Measurements from ENCODE around the gene GSTT2.
"Not testable (repeated sequence)": the region's sequence is repeated elsewhere in the genome, so short reads cannot be mapped to it uniquely, and the experiment has no call there.

GSTT2 gene

DNA sequence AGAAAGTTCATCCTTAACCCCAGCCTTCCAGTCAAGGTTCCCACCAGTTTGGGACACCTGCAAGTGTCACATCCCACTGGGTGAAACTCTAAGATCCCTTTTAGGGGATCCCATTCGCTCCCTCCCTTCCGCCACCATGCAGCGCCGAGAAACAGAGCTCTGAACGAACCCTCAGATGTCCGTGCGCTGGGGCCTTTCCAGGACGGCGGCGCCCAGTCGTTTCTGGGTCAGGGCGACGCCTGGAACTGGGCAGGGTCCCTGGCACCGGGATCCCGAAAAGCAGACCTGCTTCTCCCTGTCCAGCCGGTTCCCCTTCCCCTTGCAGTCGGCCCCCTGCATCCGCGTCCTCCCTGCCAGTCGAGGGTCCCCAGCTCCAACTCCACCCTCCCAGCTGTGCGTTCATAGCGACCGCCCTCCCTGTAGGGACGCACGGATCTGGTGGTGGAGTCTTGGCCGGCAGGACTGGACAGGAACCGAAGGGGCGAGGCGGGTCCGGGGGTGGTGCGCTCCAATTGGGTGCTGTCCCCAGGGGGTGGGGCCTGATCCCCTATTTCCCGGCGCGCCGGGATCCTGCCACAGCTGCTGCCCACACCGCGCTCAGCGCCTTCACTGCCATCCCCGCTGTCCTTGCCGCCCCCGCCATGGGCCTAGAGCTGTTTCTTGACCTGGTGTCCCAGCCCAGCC, at the start of gene GSTT2:
Gene GSTT2, plus strand, starts transcription at position 578 of the 684 bp plus-strand sequence.
- not testable (repeated sequence) for DNase-seq (ENCODE audit: low read depth, low spot score)

DNA sequence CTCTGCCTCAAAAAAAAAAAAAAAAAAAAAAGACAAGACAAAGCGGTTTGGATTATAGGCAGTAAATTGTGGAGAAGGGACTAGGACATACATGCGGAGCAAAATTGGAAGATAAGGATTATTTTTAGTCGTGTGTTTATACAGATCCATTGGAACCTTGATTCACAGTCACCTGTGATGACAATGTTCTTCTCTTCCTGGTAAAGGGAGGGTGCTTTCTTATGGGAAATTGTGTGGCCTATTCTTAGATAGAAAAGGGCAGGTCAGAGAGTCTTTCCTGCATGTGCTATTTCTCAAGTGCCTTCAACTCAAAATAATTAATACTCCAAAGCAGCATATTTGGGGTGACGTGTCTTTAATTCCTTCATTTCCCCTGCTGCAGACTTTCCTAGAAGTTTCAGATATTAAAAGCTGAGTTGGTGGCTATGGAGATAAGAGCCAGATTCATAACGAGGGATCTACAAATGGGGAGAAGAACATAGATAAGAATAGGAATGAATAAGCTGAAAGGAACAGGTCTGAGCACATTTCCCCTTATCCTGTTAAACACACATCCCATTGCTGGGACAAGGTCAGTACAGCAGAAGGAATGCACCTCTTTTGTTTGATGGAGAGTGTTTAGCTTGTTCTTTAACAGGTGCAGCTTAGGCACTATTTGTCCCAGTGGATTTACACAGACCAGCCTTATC, 41.5 kb upstream of the GSTT2 start:
- DNase-seq (ENCODE audit: low read depth, low spot score), result no peak

DNA sequence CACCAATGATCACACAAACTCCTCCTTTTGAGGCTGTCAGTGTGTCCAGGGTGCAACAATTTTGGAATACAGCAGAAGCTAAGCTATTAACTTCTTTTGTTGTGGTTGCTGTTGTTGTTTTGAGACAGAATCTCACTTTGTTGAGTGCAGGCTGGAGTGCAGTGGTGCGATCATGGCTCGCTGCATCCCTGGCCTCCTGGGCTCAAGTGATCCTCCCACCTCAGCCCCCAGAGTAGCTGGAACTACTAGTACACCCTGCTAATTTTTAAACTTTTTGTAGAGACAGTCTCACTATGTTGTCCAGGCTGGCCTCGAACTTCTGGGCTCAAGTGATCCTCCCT, 40.9 kb upstream of the GSTT2 start:
- DNase-seq (ENCODE audit: low read depth, low spot score), result no peak

DNA sequence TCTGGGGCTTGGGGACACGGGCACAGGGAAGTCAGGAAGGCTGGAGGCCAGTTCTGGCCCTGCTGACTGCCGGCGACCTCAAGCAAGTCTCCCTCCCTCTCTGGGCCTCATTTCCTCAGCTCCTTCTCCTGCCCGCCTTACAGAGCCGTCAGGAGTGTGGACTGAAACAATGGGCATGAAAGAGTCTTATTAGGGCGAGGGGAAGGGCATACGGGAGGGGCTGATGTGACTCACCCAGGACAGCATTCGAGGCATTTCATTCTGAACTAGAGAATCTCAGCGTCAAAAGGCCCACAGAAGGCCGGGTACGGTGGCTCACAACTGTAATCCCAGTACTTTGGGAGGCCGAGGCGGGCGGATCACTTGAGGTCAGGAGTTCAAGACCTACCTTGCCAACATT, 39.8 kb upstream of the GSTT2 start:
- DNase-seq (ENCODE audit: low read depth, low spot score), result not testable (repeated sequence)

DNA sequence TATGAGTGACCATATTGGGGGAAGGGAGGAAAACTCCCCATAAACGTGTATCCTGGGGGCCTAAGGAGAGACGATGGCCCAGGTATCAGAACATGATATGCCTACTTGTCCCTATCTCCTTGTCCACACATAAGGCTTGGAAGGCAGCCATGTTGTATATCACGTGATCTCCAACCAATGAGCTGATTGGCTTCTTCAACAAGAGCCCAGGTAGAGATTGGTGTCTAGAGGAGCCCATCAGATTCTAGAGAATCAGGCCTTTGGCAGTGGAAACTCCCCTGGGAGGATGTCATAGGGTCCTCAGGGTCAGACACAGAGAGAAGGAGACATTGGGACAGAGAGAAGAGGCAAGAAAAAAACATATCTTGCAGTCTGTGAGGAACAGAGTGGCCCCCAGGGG, 32.5 kb upstream of the GSTT2 start:
- DNase-seq (ENCODE audit: low read depth, low spot score), result not testable (repeated sequence)

DNA sequence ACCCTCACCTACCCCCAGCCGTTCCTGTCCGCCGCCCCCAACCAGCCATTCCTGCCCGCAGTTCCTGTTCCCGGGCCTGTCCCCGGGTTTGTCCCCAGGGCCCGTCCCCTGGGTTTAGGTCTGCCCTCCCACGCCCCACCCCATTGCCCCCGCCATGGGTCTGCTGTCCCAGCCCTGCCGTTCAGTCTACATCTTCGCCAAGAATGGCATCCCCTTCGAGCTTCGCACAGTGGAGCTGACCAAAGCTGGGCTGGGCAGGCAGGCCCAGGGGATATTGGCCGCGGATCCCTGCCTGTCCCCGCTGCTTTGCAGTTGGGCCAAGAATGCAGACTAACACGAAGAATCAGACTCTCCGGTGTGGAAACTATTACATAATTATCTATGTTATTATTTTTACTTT, 30.2 kb upstream of the GSTT2 start:
- DNase-seq (ENCODE audit: low read depth, low spot score), result not testable (repeated sequence)

DNA sequence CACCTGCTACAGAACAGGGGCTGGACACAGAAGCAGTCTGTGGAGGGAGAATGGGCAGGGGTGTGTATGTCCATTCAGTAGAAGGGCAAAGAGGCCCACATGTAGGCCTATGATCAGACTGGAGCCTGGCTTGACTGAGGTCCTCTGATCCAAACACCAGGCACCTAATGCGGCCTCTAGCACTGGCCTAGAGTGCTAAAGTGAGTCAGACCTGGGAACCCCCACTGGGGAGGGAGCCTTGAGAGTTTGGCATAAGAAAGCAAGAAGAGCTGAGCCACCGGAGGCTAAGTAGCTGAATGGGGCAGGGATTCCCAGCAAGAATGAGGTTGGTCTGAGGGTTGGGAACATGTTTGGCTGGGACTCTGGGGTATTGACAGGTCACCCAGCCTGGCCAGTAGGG, 28.6 kb upstream of the GSTT2 start:
- not testable (repeated sequence) for DNase-seq (ENCODE audit: low read depth, low spot score)

DNA sequence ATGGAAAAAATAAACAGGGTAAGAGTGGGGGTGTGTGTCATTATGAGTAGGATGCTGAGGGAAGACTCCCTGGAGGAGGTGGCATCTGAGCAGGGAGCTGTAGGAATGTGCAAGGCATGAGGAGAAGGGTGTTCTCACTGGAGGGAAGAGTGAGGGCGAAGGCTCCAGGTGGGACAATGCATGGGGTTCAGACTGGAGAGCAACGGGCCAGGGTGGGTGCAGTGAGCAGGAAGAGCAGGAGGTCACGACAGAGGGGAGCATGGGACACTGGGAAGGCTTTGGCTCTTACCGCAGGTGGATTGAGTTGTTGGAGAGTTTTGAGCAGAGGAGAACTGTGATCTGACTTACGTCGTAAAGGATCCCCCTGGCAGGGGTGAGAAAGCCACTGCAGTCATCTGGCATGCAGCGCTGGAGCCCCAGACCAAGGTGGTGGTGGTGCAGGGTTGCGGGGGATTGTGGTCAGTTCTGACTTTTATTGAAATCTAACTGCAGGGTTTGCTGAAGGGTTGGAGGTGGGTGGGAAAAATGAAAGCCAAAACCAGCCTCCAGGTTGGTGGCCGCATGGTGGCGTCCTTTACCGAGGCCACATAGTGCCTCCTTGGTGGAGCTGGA, 27.0 kb upstream of the GSTT2 start:
- not testable (repeated sequence) for DNase-seq (ENCODE audit: low read depth, low spot score)

DNA sequence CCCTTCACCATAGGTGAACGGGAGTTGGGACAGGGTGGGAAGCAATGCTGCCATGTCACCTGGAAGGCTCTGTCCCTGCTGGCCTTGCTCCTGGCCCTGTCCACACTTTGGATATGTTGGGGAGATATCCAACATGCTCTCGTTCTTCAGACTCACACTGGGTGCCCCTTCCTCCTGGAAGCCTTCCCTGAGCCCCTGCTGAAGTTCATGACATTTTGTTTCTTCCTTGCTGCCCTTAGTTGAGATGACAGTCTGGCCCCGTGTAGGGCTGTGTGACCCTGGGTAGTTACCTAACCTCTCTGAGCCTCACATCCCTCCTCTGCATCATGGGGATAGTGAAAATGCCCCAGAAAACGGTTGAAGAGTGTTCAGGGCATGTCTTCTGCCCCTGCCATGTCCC, 26.4 kb upstream of the GSTT2 start:
- not testable (repeated sequence) for DNase-seq (ENCODE audit: low read depth, low spot score)

DNA sequence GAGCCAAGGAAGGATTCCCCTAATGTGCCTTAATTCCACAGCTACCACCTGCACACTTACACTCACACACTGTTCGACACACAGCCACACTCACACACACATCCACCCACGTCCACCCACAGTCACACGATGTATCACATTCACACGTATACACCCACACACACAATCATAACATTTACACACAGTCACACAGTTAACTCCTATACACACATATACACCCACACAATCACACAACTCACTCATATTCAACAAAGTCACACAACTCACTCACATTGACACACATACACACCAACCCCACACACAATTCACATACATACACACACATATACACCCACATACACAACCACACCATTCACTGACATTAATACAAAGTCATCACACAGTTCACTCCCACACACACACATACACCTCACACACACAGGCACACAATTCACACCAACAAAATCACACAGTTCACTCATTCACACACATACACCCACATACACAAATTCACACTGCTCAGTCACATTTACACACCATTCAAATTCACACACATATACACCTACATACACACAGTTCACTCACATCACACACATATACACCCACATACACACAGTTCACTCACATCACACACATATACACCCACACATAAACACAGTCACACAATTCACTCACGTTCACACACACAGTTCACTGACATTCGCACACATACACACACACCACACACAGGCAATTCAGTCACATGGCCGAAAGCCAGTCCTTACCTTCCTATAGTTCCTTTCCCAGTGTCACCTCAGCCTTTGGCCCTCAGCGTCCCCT, 25.5 kb upstream of the GSTT2 start:
- not testable (repeated sequence) for DNase-seq (ENCODE audit: low read depth, low spot score)

DNA sequence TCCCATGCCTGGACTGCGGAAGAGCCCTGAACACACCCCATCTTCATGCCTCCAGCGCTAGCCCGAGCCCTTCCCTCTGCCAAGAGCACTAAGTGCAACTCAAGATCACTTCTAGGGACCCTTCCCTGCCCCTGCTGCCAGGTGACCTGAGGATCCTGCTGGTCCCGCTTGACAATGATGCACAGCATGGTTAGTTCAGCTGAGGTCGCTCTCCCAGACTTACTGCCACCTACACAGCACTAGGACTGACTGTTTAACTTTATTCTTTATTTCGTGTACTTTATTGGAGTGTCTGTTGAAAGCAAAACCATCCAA, 25.0 kb upstream of the GSTT2 start:
- not testable (repeated sequence) for DNase-seq (ENCODE audit: low read depth, low spot score)

DNA sequence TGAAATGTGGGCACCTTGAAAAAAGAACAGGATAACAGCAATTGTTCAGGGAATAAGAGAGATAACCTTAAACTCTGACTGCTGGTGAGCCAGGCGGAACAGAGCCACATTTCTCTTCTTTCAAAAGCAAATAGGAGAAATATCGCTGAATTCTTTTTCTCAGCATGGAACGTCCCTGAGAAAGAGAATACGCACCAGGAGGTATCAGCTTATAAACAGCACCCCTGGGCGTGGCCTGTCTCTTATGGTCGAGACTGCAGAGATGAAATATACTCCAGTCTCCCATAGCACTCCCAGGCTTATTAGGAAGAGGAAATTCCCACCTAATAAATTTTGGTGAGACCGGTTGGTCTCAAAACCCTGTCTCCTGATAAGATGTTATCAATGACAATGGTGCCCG, 24.0 kb upstream of the GSTT2 start:
- DNase-seq (ENCODE audit: low read depth, low spot score), result not testable (repeated sequence)

DNA sequence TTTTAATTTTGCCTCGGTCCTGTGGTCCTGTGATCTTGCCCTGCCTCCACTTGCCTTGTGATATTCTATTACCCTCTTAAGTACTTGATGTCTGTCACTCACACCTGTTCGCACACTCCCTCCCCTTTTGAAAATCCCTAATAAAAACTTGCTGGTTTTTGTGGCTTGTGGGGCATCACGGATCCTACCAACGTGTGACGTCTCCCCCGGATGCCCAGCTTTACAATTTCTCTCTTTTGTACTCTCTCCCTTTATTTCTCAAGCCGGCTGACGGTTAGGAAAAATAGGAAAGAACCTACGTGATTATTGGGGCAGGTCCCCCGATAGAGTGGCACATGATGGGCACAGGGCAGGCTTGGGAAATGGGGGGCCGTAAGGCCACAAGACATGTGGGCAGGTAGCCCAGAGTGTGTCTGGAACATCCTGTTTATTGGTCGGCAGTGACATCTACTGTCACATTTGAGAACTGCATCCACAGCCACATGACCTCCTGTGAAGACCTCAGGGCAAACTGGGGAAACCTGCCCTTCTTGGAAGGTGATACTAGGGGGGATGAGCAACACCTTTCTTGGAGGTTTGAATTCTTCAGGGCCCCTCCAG, 23.5 kb upstream of the GSTT2 start:
- DNase-seq (ENCODE audit: low read depth, low spot score), result peak; percentile 71

DNA sequence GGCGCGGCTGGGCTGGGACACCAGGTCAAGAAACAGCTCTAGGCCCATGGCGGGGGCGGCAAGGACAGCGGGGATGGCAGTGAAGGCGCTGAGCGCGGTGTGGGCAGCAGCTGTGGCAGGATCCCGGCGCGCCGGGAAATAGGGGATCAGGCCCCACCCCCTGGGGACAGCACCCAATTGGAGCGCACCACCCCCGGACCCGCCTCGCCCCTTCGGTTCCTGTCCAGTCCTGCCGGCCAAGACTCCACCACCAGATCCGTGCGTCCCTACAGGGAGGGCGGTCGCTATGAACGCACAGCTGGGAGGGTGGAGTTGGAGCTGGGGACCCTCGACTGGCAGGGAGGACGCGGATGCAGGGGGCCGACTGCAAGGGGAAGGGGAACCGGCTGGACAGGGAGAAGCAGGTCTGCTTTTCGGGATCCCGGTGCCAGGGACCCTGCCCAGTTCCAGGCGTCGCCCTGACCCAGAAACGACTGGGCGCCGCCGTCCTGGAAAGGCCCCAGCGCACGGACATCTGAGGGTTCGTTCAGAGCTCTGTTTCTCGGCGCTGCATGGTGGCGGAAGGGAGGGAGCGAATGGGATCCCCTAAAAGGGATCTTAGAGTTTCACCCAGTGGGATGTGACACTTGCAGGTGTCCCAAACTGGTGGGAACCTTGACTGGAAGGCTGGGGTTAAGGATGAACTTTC, 18.7 kb upstream of the GSTT2 start, which contains the start of gene GSTT2B:
Gene GSTT2B, minus strand, starts transcription at position 112 of the 688 bp plus-strand sequence. Its CDS starts 64 bp downstream, at position 48.
- DNase-seq (ENCODE audit: low read depth, low spot score), result not testable (repeated sequence)

DNA sequence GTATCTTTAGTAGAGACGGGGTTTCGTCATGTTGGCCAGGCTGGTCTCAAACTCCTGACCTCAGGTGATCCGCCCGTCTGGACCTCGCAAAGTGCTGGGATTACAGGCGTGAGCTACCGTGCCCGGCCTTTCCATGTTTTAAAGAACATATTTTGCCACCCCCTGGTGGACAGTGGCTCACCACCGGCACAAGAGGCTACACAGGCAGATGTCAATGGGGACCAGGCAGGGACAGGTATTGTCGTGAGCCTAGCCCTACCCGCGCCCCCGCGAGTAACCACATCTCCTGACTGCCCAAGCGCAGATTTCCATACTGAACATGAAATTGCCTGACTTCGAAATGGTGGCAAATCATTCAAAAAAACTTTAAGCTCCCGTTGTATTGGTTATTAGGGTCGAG, 13.8 kb upstream of the GSTT2 start:
- not testable (repeated sequence) for DNase-seq (ENCODE audit: low read depth, low spot score)

DNA sequence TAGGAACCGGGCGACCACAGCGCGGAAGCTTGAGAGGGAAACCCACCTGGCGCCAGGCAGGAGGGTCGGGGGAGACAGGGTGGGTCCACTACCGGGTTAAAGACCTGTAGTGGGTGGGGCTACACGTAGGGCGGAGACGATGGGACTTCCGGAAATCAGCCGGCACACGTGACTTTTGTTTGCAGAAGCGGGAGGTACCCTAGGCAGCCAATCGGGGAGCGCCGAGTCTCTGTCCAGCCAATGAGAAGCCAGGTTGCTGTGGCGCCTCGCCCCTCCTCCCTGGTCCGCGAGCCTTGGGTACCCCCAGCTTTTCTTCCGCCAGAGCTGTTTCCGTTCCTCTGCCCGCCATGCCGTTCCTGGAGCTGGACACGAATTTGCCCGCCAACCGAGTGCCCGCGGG, 13.4 kb upstream of the GSTT2 start, which contains the start of gene DDTL:
Gene DDTL, plus strand, starts transcription at position 321 of the 400 bp plus-strand sequence. Its CDS starts 27 bp downstream, at position 348.
- not testable (repeated sequence) for DNase-seq (ENCODE audit: low read depth, low spot score)

DNA sequence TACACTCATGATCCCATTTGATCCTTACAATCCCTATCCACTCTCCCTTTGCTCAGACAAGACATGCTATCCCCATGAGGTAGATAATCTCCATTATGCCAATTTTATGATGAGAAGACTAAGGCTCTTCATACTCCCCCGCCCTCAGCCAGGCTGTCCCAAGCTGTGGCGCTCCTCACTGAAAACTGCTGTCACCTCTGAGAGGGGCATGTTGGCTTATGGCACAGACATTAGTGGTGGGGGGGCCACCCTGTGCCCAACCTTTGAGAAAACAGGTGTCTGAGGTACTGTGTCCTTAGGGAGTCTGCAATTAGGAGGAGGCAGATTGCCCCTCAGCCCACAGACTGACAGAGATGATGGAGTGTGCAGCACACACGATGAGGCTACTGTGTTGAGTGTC, 10.9 kb upstream of the GSTT2 start:
- no peak for DNase-seq (ENCODE audit: low read depth, low spot score)

DNA sequence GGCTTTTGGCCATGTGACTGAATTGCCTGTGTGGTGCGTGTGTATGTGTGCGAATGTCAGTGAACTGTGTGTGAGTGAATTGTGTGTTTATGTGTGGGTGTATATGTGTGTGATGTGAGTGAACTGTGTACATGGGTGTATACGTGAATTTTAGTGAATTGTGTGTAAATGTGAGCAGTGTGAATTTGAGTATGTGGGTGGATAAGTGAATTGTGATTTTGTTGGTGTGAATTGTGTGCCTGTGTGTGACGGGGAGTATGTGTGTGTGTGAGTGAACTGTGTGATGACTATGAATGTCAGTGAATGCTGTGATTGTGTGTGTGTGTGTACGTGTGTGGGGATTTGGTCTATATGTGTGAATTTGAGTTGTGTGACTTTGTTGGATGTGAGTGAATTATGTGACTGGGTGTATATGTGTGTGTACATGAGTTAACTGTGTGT, 9.7 kb upstream of the GSTT2 start:
- no peak for DNase-seq (ENCODE audit: low read depth, low spot score)

DNA sequence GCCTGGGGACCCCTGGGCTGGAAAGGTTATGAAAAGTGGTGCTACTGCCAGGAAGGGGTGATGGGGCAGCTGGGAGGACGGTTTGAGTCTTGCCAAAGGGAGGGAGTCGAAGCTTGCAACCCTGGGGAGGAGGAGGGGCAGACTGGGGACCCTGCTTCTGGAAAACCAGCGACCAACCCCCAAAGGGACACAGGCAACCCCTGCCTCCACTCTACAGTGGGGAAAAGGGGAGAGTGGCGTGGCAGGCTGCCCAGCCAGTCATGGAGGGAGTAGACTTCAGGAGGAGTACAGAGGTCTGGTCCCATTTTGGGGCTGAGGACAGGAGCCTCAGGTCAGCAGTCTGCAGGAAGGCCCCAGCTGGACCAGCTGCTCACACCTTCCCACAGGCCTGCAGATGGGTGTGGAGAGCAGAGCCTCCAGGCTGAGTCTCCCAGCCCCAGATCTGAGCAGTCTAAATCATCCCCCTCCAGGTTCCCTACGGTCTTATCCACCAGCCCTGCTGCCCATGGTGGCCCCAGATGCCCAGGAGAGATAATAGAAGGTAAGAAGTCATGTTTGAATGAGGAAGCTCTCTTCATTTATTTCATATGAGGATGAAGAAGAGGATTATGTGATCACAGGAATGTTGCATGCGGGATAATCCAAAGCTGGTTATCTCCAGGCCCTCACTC, 9.0 kb upstream of the GSTT2 start:
- DNase-seq (ENCODE audit: low read depth, low spot score), result no peak

DNA sequence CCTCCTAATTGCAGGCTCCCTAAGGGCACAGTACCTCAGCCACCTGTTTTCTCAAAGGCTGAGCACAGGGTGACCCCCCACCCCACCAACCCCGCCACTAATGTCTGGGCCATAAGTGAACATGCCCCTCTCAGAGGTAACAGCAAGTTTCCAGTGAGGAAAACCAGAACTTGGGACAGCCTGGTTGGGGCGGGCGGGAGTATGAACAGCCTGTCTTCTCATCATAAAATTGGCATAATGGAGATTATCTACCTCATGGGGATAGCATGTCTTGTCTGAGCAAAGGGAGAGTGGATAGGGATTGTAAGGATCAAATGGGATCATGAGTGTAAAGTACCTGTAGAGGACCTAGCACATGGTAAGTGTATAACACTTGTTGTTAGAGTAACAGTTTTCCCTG, 8.0 kb upstream of the GSTT2 start:
- not testable (repeated sequence) for DNase-seq (ENCODE audit: low read depth, low spot score)

All from astrocyte of the hippocampus (primary cell).